Loucy (cell line): Measurements from ENCODE around the gene BCAS1.

ENCODE experiments used
- H2AFZ ChIP-seq: fragments of 200-600 bp; sonication (generic); 2 replicates; pipeline ENCODE4 v1.6.0; 2016; ENCODE audit warnings: antibody characterized with exemption, mild to moderate bottlenecking, low read length, moderate library complexity
- H3F3A ChIP-seq: fragments of 200-600 bp; 2 replicates; pipeline ENCODE4 v1.6.0; 2016; ENCODE audit warnings: antibody characterized with exemption, low read depth, mild to moderate bottlenecking
- H3K27me3 ChIP-seq: fragments of 200-600 bp; sonication (generic); 2 replicates; pipeline ENCODE4 v1.6.1; 2014; ENCODE audit warnings: low read length, mild to moderate bottlenecking; ENCODE audit not compliant: insufficient read depth, poor library complexity, severe bottlenecking
- H3K36me3 ChIP-seq: fragments of 200-600 bp; sonication (generic); 2 replicates; pipeline ENCODE4 v1.6.1; 2016; ENCODE audit warnings: low read length; ENCODE audit not compliant: insufficient read depth
- H3K4me1 ChIP-seq: fragments of 200-600 bp; sonication (generic); 2 replicates; pipeline ENCODE4 v1.5.1; 2014; ENCODE audit warnings: low read length, mild to moderate bottlenecking; ENCODE audit not compliant: insufficient read depth, poor library complexity, severe bottlenecking
- H3K4me2 ChIP-seq: fragments of 200-600 bp; sonication (generic); 2 replicates; pipeline ENCODE4 v1.6.0; 2014; ENCODE audit warnings: antibody characterized with exemption, low read length, low read depth, mild to moderate bottlenecking; ENCODE audit not compliant: poor library complexity, severe bottlenecking
- H3K4me3 ChIP-seq: fragments of 200-600 bp; sonication (generic); 2 replicates; pipeline ENCODE4 v1.5.1; 2014; ENCODE audit warnings: low read length, mild to moderate bottlenecking, mixed read lengths; ENCODE audit not compliant: poor library complexity, severe bottlenecking
- H3K79me2 ChIP-seq: fragments of 200-600 bp; sonication (generic); 2 replicates; pipeline ENCODE4 v1.6.1; 2014; ENCODE audit warnings: low read length; ENCODE audit not compliant: insufficient read depth
- H3K9ac ChIP-seq: fragments of 200-600 bp; sonication (generic); 2 replicates; pipeline ENCODE4 v1.6.0; 2014; ENCODE audit warnings: mild to moderate bottlenecking, low read depth, low read length, moderate library complexity; ENCODE audit not compliant: poor library complexity, severe bottlenecking
- H3K9me2 ChIP-seq: fragments of 200-600 bp; sonication (generic); replicated peaks from 2 replicates; pipeline ENCODE4 v1.6.1; 2016; ENCODE audit warnings: low read depth, low read length, mixed read lengths
- H3K9me3 ChIP-seq: fragments of 200-600 bp; sonication (generic); 2 replicates; pipeline ENCODE4 v1.6.1; 2014; ENCODE audit warnings: mild to moderate bottlenecking, antibody characterized with exemption, low read length, low read depth; ENCODE audit not compliant: insufficient read depth
- H4K20me1 ChIP-seq: fragments of 200-600 bp; sonication (generic); 2 replicates; pipeline ENCODE4 v1.6.0; 2014; ENCODE audit warnings: antibody characterized with exemption, low read length, mild to moderate bottlenecking; ENCODE audit not compliant: insufficient read depth, poor library complexity, severe bottlenecking
- CTCF ChIP-seq: fragments of 200-600 bp; sonication (generic); conservative IDR thresholded peaks from 2 replicates; pipeline ENCODE4 v1.5.1; 2014; ENCODE audit warnings: mild to moderate bottlenecking, antibody characterized with exemption, low read length
- EZH2phosphoT487 ChIP-seq: fragments of 200-600 bp; IDR thresholded peaks from 2 replicates; pipeline ENCODE4 v1.6.1; 2018; ENCODE audit warnings: antibody characterized with exemption, mild to moderate bottlenecking, moderate library complexity, borderline replicate concordance

The BCAS1 gene

GRCh38 chr20:53952528-53953096 lies 117.8 kb downstream of the BCAS1 start:
- Histone ChIP-seq H3K4me1 (peaks cover 21% of the 10 kb centered on the region), H3K27me3 (no peaks in the 10 kb centered on the region), H3K79me2 (no peaks in the 10 kb centered on the region), H3K36me3 (no peaks in the 10 kb centered on the region), H3F3A (no peaks in the 10 kb centered on the region), H3K4me3 (no peak overlapping the region), H4K20me1 (no peaks in the 10 kb centered on the region), H3K9me3 (peaks cover 11% of the 10 kb centered on the region; the same call in 1 of the 2 replicates), H3K4me2 (no peak overlapping the region), H3K9me2 (no peaks in the 10 kb centered on the region), H3K9ac (no peak overlapping the region), H2AFZ (no peak overlapping the region)
- TF ChIP-seq CTCF (no peak), EZH2phosphoT487 (no peak)

- no peaks in the 10 kb centered on the region for H3K27me3 ChIP-seq
- H3K4me2 ChIP-seq = peak overlapping the region; percentile 76
- peaks cover 11% of the 10 kb centered on the region; the same call in 1 of the 2 replicates for H3K9me3 ChIP-seq
- H3K79me2 ChIP-seq = no peaks in the 10 kb centered on the region
- no peak overlapping the region for H3K4me3 ChIP-seq
- H2AFZ ChIP-seq = no peak overlapping the region
- H3K9ac ChIP-seq = no peak overlapping the region
- no peaks in the 10 kb centered on the region for H3K9me2 ChIP-seq
- H3F3A ChIP-seq = no peaks in the 10 kb centered on the region
- TF ChIP-seq CTCF = no peak
- TF ChIP-seq EZH2phosphoT487 = no peak
- no peaks in the 10 kb centered on the region for H4K20me1 ChIP-seq
- H3K4me1 ChIP-seq = peaks cover 21% of the 10 kb centered on the region
- no peaks in the 10 kb centered on the region for H3K36me3 ChIP-seq
Measured at GRCh38 chr20:53950578-53950977, 119.8 kb downstream of the BCAS1 start.

GRCh38 chr20:53950031-53950430 lies 120.4 kb downstream of the BCAS1 start:
- Histone ChIP-seq H3F3A (no peaks in the 10 kb centered on the region), H3K4me2 (peak overlapping the region; percentile 76), H3K9me3 (peaks cover 11% of the 10 kb centered on the region; the same call in 1 of the 2 replicates), H3K9ac (peak overlapping the region; percentile 41), H3K27me3 (no peaks in the 10 kb centered on the region), H3K4me1 (peaks cover 21% of the 10 kb centered on the region), H3K4me3 (peak overlapping the region; percentile 59), H2AFZ (no peak overlapping the region), H3K9me2 (no peaks in the 10 kb centered on the region), H3K36me3 (no peaks in the 10 kb centered on the region), H4K20me1 (no peaks in the 10 kb centered on the region), H3K79me2 (no peaks in the 10 kb centered on the region)
- TF ChIP-seq CTCF (no peak), EZH2phosphoT487 (no peak)
